ENCODE results near the gene OR9Q2. TPM values are rescaled to one million over a fixed set of nuclear protein-coding genes. Genes with fewer than 3 reads are reported as not detected.
A peak's percentile ranks its signal among the peaks of the same experiment; 100 is the strongest.

OR9Q2 gene
- total RNA-seq (2022): not detected in 2 replicates
- not detected for Bru-seq, nascent RNA
- not detected for BruChase-seq, experiment 1, labeled RNA remaining after a 6-hour chase
- BruChase-seq, experiment 2, labeled RNA remaining after a 2-hour chase: percentile 15 among the genes with signal in this experiment
- long read RNA-seq: 0 reads

DNA sequence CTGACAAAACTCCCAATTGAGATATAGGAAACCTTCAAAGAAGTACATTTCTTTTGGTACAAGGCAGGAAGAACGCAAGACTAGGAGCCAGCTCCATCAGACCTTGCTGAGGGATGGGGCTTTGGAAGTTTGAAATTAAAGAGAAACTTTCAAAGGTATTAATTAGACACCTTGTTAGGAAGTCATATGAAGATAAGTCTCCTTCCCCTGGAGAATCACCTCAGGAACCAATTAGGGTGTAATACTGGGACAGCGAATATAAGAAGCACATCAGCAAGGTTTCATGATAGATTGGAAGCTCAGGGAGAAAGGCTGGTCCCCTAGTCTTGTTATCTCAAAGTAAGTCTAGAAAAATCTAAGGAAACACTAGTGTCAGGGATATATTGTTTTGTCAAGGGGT is at the start of gene OR9Q2:
Gene OR9Q2, plus strand, starts transcription at position 301 of the 400 bp plus-strand sequence. CDS start 1,421 bp downstream, outside the sequence.
- no TSS peak for BruUV-seq (replicated peaks)
- intact Hi-C loops (cut with micrococcal nuclease; ENCODE audit: unreplicated experiment): no loop called here
- H3K36me3 Mint-ChIP-seq (ENCODE audit: insufficient read depth, unreplicated experiment): no peaks in the 10 kb centered on the region
- H3K27ac Mint-ChIP-seq (ENCODE audit: unreplicated experiment): no peak within 1 kb of the TSS
- CTCF ChIA-PET: no interaction called here
- no peak within 1 kb of the TSS for H3K4me3 Mint-ChIP-seq (ENCODE audit: low read depth, unreplicated experiment)
- H3K9me3 Mint-ChIP-seq (ENCODE audit: low read depth, unreplicated experiment): no peaks in the 10 kb centered on the region
- no peak for TF ChIP-seq CTCF (IDR thresholded peaks at IDR 0.05; ENCODE audit: unreplicated experiment)
- H3K4me1 Mint-ChIP-seq (ENCODE audit: low read depth, unreplicated experiment): no peaks in the 10 kb centered on the region
- no peak for DNase-seq
- H3K27me3 Mint-ChIP-seq (ENCODE audit: unreplicated experiment): no peaks in the 10 kb centered on the region

DNA sequence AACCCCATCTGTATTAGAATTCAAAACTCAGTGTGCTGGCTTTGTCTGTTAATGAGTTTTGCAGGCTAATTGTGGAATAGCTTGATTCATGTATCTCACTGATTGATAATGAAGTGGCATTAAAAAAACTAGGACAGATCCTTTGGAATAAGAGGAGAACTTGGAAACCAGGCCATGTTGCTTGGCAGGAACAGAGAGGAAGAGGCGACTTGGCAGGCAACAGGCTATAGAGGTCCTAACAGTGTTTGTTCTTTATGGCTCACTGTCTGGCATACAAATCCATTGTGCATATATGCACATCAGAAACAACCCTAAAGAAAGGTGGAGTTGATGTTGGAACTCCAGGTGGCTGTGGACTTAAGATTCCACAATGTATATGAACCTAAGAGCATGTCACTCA is 46.1 kb upstream of the OR9Q2 start:
- BruUV-seq (replicated peaks): no TSS peak
- Mint-ChIP-seq H3K4me3 (ENCODE audit: low read depth, unreplicated experiment) (no peak overlapping the region), H3K4me1 (ENCODE audit: low read depth, unreplicated experiment) (no peaks in the 10 kb centered on the region), H3K27ac (ENCODE audit: unreplicated experiment) (no peak overlapping the region), H3K27me3 (ENCODE audit: unreplicated experiment) (no peaks in the 10 kb centered on the region), H3K36me3 (ENCODE audit: insufficient read depth, unreplicated experiment) (no peaks in the 10 kb centered on the region), H3K9me3 (ENCODE audit: low read depth, unreplicated experiment) (peaks cover 3% of the 10 kb centered on the region)
- TF ChIP-seq CTCF (IDR thresholded peaks at IDR 0.05; ENCODE audit: unreplicated experiment): no peak
- intact Hi-C loops (cut with micrococcal nuclease; ENCODE audit: unreplicated experiment): no loop called here
- CTCF ChIA-PET: no interaction called here
- DNase-seq: no peak

DNA sequence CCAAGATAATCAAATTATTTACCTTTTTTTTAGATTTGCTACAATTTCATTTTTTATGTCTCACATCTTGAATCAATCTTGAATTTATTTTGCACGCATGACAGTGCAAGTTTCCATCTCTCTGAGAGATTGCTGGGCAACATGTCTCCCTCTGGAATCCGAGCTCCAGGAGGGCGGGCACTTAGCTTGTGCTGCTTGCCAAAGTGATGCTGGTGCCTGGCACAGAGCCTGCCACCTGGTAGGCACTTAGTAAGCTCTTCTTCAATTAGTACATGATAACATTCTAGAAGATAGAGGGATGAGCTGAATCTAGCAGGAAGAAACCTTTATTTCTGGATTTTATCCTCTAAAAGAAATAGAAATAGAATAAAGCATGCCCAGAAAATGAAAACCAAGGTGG is 36.1 kb upstream of the OR9Q2 start:
- Mint-ChIP-seq H3K36me3 (ENCODE audit: insufficient read depth, unreplicated experiment) (no peaks in the 10 kb centered on the region), H3K27me3 (ENCODE audit: unreplicated experiment) (no peaks in the 10 kb centered on the region), H3K4me3 (ENCODE audit: low read depth, unreplicated experiment) (no peak overlapping the region), H3K9me3 (ENCODE audit: low read depth, unreplicated experiment) (no peaks in the 10 kb centered on the region), H3K27ac (ENCODE audit: unreplicated experiment) (no peak overlapping the region), H3K4me1 (ENCODE audit: low read depth, unreplicated experiment) (peaks cover 9% of the 10 kb centered on the region)
- no peak for DNase-seq
- intact Hi-C loops (cut with micrococcal nuclease; ENCODE audit: unreplicated experiment): no loop called here
- no peak for TF ChIP-seq CTCF (IDR thresholded peaks at IDR 0.05; ENCODE audit: unreplicated experiment)
- BruUV-seq (replicated peaks): no TSS peak
- CTCF ChIA-PET: interaction anchor here (0.7 kb wide), 1 partner anchor 175 kb away, joined by 3 read pairs; no protein-coding TSS in a partner anchor

DNA sequence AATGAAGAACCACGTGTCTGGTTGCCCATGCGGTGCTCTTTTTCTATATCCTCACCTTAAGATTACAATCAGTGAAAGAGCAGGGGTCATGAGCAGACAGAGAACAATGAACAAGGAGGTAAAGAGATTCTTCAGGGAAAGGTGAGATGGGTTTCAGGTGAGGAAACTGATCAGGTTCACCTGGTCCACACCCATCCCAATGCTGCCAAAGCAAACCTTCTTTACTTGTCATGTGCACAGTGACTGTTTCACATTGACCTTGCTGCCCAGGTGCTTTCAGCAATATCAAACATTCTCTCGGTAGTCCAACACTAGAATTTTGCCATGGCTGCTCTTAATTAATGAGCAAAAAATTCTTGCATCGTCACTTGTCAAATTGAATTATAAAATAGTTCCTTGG is 24.5 kb upstream of the OR9Q2 start:
- Mint-ChIP-seq H3K27me3 (ENCODE audit: unreplicated experiment) (no peaks in the 10 kb centered on the region), H3K9me3 (ENCODE audit: low read depth, unreplicated experiment) (no peaks in the 10 kb centered on the region), H3K4me1 (ENCODE audit: low read depth, unreplicated experiment) (peaks cover 8% of the 10 kb centered on the region), H3K4me3 (ENCODE audit: low read depth, unreplicated experiment) (no peak overlapping the region), H3K36me3 (ENCODE audit: insufficient read depth, unreplicated experiment) (no peaks in the 10 kb centered on the region), H3K27ac (ENCODE audit: unreplicated experiment) (no peak overlapping the region)
- CTCF ChIA-PET: no interaction called here
- DNase-seq: no peak
- intact Hi-C loops (cut with micrococcal nuclease; ENCODE audit: unreplicated experiment): no loop called here
- BruUV-seq (replicated peaks): no TSS peak
- no peak for TF ChIP-seq CTCF (IDR thresholded peaks at IDR 0.05; ENCODE audit: unreplicated experiment)

All from Calu3 (cell line).